Mucosa of descending colon (tissue), 3 donors: ENCODE results near the gene PAK4. TPM values are rescaled to one million over a fixed set of nuclear protein-coding genes. Genes with fewer than 3 reads are reported as not detected.
"Not testable (repeated sequence)": the region's sequence is repeated elsewhere in the genome, so short reads cannot be mapped to it uniquely, and the experiment has no call there.

Source experiments
- ATAC-seq: fragments of 200-7000 bp; cut with Tn5 transposase; one replicate; pipeline ENCODE4 v1.9.1; 2020; ENCODE audit warnings: mild to moderate bottlenecking, moderate library complexity
- DNase-seq, 3 donors: peaks; one replicate each; pipeline ENCODE4 v3.0.0-alpha.2; 2020
- H3K36me3 ChIP-seq: fragments of 200-600 bp; one replicate; pipeline ENCODE4 v1.8.0; 2021; ENCODE audit warnings: low read depth, mild to moderate bottlenecking
- H3K4me1 ChIP-seq: fragments of 200-600 bp; one replicate; pipeline ENCODE4 v1.8.0; 2021; ENCODE audit warnings: low read depth, mild to moderate bottlenecking
- H3K4me3 ChIP-seq: fragments of 200-600 bp; one replicate; pipeline ENCODE4 v1.8.0; 2021; ENCODE audit warnings: mild to moderate bottlenecking
- H3K9me3 ChIP-seq: fragments of 200-600 bp; one replicate; pipeline ENCODE4 v1.8.0; 2021; ENCODE audit warnings: mild to moderate bottlenecking
- intact Hi-C, 2 donors: fragments of 100-400 bp; cut with DNase I in 1 of 2; cut with micrococcal nuclease in 1 of 2; formaldehyde crosslinking; loops; one replicate each; pipeline versions ENCODE4 v1.11.0 to v1.11.1; 2022; cut with DNase I, micrococcal nuclease
- total RNA-seq, 3 donors: library from RNA; stranded (reverse); fragmentation: NEBNext Ultra II Directional in 2 of 3; extraction: Animal tissue kit (Norgen Biotek cat#: 25700) in 2 of 3; gene quantifications; one replicate each; pipeline versions ENCODE4 v1.2.1 to v1.2.4, GENCODE V29; 2021 to 2023
- TF ChIP-seq, protein P1 (sequence below): fragments of 200-600 bp; IDR thresholded peaks from one replicate; pipeline ENCODE4 v1.8.0; 2022; ENCODE audit warnings: antibody characterized with exemption, mild to moderate bottlenecking
- donor health status: DM: no; HTN: no; CAD: no; lungs with moderate emphysema.
- donor health status: DM: no; HTN: no; CAD: no.
- donor health status: DM: no; HTN: yes; CAD: no.

The PAK4 gene
- total RNA-seq, 3 donors from 2014 or later: 54.4 to 116 (median 76.5) TPM

DNA sequence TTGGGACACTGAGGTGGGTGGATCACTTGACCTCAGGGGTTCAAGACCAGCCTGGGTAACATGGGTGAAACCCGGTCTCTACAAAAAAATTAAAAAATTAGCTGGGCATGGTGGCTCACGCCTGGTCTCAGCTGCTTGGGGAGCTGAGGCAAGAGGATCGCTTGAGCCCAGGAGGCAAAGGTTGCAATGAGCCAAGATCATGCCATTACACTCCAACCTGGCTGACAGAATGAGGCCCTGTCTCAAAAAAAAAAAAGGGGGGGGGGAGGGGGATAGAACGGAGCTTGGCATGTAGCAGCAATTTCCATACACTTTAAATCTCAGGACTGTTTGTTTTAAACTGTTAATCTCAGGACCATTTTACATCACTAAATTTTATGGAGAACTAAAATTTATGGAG is 39.2 kb upstream of the PAK4 start:
- intact Hi-C loops: no loop called here

GRCh38 chr19:39087907-39088686 is 37.5 kb upstream of the PAK4 start:
- ATAC-seq (no peak), DNase-seq (no peak)
- H3K4me3 ChIP-seq: no peak overlapping the region
- TF ChIP-seq, protein P1, sequence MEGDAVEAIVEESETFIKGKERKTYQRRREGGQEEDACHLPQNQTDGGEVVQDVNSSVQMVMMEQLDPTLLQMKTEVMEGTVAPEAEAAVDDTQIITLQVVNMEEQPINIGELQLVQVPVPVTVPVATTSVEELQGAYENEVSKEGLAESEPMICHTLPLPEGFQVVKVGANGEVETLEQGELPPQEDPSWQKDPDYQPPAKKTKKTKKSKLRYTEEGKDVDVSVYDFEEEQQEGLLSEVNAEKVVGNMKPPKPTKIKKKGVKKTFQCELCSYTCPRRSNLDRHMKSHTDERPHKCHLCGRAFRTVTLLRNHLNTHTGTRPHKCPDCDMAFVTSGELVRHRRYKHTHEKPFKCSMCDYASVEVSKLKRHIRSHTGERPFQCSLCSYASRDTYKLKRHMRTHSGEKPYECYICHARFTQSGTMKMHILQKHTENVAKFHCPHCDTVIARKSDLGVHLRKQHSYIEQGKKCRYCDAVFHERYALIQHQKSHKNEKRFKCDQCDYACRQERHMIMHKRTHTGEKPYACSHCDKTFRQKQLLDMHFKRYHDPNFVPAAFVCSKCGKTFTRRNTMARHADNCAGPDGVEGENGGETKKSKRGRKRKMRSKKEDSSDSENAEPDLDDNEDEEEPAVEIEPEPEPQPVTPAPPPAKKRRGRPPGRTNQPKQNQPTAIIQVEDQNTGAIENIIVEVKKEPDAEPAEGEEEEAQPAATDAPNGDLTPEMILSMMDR: no peak
- intact Hi-C loops: no loop called here
- H3K9me3 ChIP-seq: no peaks in the 10 kb centered on the region
- peaks cover 3% of the 10 kb centered on the region for H3K4me1 ChIP-seq
- no peaks in the 10 kb centered on the region for H3K36me3 ChIP-seq

More for the DNA sequence above, 39.2 kb upstream of the PAK4 start:
- DNase-seq: no peak
- no peaks in the 10 kb centered on the region for H3K9me3 ChIP-seq
- no peaks in the 10 kb centered on the region for H3K36me3 ChIP-seq
- ATAC-seq: no peak
- H3K4me1 ChIP-seq: peaks cover 3% of the 10 kb centered on the region
- TF ChIP-seq, protein P1: no peak
- no peak overlapping the region for H3K4me3 ChIP-seq

GRCh38 chr19:39090016-39090415 is 35.6 kb upstream of the PAK4 start:
- ATAC-seq, H3K9me3 ChIP-seq, DNase-seq, H3K4me1 ChIP-seq, intact Hi-C loops, H3K4me3 ChIP-seq, H3K36me3 ChIP-seq: not testable (repeated sequence)

GRCh38 chr19:39090881-39091280 is 34.7 kb upstream of the PAK4 start:
- Histone ChIP-seq H3K36me3 (no peaks in the 10 kb centered on the region), H3K4me1 (no peaks in the 10 kb centered on the region), H3K4me3 (no peak overlapping the region), H3K9me3 (no peaks in the 10 kb centered on the region)
- no peak for DNase-seq
- intact Hi-C loops: no loop called here
- TF ChIP-seq, protein P1: no peak
- no peak for ATAC-seq

DNA sequence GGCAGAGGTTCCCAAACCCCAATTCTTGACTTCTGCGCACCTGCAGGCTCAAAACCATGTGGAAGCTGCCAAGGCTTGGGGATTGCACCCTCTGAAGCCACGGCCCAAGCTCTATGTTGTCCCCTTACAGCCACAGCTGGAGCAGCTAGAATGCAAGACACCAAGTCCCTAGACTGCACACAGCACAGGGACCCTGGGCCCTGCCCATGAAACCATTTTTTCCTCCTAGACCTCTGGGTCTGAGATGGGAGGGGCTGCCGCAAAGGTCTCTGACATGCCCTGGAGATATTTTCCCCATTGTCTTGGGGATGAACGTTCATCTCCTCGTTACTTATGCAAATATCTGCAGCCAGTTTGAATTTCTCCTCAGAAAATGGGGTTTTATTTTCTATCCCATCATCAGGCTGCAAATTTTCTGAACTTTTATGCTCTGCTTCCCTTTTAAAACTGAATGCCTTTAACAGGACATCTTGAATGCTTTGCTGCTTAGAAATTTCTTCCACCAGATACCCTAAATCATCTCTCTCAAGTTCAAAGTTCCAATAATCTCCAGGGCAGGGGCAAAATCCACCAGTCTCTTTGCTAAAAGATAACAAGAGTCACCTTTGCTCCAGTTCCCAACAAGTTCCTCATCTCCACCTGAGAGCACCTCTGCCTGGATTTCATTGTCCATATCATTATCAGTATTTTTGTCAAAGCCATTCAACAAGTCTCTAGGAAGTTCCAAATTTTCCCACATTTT is 29.6 kb upstream of the PAK4 start:
- H3K36me3 ChIP-seq, ATAC-seq, H3K4me1 ChIP-seq, H3K4me3 ChIP-seq, intact Hi-C loops, H3K9me3 ChIP-seq, DNase-seq: not testable (repeated sequence)

DNA sequence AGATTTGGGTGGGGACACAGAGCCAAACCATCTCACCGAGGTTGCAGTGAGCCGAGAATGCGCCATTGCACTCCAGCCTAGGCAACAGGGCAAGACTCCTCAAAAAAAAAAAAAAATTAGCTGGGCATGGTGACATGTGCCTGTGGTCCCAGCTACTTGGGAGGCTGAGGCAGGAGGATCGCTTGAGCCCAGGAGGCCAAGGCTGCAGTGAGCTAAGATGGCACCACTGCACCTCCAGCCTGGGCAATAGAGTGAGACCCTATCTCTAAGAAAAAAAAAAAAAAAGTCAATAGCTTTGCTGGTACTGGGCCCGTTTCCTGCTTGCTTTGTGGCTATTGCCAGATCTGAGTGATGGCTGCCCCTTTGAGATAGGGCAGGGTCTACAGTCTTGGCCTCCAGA is 28.3 kb upstream of the PAK4 start:
- TF ChIP-seq, protein P1: no peak
- DNase-seq (no peak), ATAC-seq (no peak)
- Histone ChIP-seq H3K36me3 (no peaks in the 10 kb centered on the region), H3K4me3 (no peak overlapping the region), H3K9me3 (no peaks in the 10 kb centered on the region), H3K4me1 (no peaks in the 10 kb centered on the region)
- intact Hi-C loops: no loop called here
